Amniotic epithelial cell (primary cell): ENCODE data around the gene ARTN.
A peak's percentile ranks its signal among the peaks of the same experiment; 100 is the strongest.

Experiments used
- DNase-seq: peaks from one replicate; pipeline ENCODE4 v3.0.0-alpha.2; 2010; ENCODE audit warnings: low read depth

Gene ARTN

DNA sequence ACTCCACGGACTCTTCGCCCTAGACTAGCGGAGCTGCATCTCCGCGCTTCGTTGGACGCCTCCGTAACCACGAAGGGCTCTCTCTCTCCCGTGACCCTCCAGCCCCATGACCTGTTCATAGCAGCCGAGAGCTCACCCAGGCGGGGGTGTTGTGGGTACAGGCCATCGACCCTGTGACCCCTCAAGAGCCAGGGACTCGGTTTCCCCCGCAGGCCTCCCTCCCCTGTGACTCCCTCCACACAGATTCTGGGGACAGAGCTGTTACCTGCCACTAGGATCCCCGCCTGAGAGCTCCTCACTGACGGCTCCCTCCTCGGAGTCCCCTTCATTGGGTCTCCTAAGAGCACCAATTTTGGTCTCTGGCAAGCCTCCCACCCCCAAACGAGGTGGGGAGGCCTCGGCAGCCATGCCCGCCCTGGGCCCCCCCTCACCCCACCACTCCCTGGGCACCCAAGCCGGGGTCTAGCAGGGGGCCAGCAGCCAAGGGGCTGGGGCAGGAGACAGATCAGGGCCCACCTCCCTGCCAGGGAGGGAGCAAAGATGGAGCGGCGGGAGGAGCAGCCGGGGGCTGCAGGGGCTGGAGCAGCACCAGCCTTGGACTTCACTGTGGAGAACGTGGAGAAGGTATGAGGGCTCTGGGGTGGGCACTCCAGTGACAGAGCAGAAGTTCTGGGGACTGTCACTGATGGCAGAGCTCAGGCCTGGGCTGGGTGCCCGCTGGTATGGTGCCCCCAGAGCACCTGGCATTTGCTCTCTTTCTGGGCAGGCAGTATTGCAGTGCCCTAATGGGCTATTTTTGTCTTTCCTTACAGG, 13.7 kb downstream of the ARTN start:
- no peak for DNase-seq

DNA sequence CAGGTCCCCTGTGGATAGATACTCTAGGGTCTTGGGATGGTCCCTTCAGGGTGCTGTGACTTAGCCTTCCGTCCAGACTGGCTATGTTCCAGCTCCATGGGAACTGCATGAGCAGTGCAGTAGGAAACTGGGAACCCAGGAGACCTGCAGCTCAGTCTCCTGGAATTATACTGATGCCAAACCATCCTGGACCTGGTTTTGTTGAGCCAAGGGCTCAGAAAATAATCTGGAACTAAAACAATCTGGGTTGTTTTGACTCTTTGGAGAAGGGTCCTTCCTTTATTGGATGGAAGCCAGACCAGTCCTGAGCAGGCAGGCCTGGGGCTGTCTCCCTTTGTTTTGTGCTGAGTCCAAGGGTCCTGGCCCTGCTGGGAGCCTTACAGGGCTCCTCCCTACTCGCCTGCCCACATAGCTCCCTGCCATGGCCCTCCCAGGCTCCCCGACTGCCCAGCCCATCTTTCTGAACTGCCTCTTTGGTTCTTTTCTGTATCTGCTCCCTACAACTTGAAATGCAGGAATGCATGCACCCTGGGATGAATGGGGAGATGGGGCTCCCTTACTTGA, 14.4 kb downstream of the ARTN start:
- no peak for DNase-seq

DNA sequence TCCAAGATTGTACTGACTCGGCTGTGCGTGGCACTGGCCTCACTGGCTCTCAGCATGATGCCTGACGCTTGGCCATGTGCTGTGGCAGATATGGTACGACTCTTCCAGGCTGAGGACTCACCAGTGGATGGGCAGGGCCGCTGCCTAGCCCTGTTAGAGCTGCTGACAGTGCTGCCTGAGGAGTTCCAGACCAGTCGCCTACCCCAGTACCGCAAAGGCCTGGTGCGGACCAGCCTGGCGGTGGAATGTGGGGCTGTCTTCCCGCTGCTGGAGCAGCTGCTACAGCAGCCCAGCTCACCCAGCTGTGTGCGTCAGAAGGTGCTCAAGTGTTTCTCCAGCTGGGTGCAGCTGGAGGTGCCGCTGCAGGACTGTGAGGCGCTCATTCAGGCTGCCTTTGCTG, 16.1 kb downstream of the ARTN start:
- peak; percentile 44 for DNase-seq

DNA sequence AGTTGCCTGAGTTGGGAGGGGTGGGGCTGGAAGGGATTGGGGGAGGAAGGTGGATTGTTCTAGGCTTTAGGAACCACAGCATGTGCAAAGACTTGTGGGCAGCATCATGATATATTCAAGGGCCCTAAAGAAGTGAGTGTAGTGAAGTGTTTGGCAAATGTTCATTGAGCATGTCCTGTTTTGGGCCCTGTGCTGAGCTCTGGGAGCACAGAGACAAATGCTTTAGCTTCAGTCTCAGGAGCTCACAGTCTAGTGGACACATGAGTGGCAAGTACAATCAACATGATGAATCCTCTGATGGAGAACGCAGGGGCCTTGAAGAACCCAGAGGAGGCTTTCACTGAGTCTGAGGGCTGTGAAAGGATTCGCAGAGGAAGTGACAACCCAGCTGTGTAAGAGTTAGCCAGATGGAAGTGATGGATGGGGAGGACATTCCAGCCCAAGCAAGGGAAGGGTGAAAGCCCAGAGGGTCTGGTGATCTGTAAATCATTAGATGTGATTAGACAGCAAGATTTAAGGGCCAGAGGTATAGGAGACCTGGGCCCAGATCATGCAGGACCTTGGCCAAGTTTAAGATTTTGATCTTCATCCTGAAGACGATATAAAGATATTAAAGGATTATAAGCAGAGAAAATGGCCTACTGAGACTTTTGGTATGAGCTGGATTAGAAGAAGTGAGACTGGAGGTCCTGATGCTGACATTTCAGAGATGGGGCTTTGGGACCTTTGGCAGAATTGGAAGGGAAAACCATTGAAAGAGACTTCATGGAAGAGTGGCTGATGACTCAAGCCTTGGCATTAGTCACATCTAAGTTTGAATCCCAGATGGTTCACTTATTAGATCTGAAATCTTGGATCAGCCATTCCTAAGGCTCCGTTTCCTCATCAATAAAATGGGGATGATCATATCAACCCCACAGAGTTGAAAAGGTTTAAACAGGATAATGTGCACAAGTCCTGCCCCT, 17.7 kb downstream of the ARTN start:
- no peak for DNase-seq

DNA sequence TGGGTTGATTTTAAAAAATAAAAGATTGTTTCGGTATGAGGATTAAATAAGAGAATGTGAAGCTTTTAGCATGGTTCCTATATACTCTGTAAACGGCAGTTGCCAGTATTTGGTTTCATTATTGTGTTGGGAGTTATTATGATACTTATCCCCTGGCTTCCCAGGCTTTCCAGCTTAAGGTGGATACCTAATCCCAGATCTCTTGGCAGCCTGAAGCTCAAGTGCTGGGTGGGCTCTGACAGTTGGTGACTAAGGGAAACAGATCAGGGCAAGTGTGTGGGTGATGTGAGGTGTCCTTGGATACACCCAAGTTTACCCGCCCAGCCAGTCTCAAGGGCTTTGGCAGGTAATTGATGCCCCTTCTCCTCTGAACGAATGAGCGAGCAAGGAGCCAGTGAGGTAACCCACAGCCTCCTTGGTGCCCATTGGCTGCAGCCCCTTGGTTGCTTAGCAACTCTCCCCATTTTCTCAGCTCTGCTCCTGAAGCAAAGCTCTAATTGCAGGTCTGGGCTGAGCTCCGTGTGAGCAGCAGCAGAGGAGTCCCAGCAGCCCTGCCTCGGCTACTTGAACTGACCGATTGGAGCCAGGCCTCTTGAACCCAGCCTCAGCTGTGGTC, 19.2 kb downstream of the ARTN start:
- no peak for DNase-seq

DNA sequence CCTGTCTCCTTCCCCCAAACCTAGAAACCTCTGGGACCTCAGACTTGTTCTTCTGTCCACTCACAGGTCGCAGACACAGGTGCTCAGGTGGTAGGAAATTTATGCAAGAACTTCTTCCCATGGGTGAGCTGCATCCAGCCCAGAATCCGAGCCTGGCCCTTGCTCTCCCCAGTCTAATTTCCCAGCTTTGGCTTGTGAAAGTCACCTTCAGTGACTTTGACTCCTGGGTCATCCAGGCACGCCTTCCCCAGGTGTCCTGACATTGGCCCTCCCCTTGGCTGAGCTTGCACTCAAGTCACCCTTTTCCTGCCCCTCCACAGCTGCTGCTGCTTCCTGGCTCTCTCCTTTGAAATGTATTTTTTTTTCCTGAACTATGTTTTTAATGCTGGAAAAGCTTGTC, 19.8 kb downstream of the ARTN start:
- DNase-seq, result no peak

DNA sequence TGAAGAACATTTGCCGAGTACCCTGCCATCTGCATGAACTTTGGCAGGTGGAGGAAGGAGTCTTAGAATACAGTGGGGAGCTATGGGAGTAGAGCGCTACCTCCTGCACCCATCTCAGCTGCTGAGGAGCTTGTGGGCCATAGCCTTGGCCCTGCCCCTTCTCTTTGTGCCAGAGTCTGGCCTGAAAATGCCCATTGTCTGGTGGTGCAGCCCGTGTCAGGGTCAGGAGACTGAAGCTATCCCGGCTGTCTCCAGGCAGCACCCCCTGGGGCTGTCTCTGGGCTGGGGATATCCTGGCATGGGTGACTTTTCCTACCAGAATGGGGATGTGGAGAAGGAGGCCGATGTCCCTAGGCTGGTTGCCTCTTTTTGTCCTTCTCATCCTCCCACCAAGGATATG, 20.4 kb downstream of the ARTN start:
- no peak for DNase-seq

DNA sequence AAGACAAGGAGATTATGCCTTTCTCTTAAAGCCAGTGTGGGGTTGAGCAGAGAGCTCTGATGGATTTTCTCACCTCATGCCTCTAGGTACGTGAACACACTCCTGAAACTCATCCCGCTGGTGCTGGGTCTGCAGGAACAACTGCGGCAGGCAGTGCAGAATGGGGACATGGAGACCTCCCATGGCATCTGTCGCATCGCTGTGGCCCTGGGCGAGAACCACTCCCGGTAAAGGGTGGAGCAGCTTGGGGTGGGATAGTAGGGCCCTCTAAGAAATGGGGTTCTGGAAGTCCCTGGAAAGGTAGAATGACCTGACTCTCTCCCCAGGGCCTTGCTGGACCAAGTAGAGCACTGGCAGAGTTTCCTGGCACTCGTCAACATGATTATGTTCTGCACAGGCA, 22.6 kb downstream of the ARTN start:
- DNase-seq, result no peak

DNA sequence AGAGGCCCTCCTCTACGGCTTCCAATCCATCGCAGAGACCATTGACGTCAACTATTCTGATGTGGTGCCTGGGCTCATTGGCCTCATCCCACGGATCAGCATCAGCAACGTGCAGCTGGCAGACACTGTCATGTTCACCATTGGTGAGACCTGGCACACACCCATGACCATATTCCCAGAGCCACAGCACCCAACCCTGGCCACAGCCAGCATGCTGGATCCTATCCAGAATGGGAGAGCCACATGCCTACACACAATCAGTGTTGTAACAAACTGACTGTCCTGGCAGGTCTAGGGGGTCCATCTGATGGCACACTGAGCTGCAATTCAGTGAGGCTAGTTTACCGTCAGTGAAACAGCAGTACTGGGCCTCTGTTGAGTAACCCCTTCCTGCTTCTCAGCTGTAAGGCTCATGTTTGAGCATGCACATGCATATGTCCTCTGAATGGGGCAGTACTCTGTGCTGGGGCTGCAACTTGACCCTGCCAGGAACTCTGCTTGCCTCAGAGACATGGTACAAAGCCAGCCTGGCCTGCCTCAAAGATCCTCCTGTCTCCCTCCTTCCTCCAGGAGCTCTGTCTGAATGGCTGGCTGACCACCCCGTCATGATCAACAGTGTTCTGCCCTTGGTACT, 23.9 kb downstream of the ARTN start:
- no peak for DNase-seq

DNA sequence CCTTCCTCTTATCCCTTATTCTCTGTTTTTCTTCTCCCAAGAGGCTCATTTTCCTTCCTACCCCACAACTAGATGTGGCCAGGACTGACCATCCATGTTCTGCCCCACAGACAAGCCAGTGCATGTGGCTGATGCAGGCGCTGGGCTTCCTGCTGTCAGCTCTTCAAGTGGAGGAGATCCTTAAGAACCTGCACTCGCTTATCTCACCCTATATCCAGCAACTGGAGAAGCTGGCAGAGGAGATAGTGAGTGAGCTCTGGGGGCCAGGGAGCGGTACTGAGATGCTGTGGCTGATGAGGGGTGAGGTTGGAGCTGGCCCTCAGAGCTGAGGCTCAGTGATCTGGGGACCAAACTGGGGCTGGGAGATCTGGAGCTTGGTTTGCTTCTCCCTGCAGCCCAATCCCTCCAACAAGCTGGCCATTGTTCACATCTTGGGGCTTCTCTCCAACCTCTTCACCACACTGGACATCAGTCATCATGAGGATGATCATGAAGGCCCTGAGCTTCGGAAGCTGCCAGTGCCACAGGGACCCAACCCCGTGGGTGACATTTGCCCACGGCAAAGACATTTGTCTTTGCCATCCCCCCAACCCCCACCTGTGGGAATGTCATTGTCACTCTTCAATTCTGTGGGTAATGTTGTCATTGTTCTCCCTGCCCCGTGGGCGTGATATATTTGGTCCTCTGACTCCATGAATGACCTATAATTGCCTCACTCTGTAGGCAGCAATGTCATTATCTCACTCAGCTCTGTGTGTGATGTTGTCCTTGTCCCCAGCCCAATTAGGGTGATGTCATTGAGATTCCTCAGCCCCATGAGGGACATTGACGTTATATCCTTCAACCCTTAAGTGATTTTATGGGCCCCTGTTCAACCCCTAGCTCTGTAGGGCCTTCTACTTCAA, 25.0 kb downstream of the ARTN start:
- DNase-seq, result no peak

DNA sequence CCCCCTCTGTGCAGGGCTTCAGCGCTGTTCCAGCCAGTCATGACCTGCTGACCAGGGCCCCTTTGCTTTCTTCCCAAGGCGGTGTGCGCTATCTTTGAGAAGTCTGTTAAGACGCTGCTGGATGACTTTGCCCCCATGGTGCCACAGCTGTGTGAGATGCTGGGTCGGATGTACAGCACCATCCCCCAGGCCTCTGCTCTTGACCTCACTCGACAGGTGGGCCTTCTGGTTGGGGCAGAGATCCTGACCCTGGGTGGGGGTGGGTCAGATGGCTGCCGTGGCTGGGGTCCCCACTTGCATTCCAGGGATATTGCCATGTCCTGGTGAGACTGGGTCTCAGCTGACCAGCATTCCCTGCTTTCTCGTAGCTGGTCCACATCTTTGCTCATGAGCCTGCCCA, 27.2 kb downstream of the ARTN start:
- no peak for DNase-seq

DNA sequence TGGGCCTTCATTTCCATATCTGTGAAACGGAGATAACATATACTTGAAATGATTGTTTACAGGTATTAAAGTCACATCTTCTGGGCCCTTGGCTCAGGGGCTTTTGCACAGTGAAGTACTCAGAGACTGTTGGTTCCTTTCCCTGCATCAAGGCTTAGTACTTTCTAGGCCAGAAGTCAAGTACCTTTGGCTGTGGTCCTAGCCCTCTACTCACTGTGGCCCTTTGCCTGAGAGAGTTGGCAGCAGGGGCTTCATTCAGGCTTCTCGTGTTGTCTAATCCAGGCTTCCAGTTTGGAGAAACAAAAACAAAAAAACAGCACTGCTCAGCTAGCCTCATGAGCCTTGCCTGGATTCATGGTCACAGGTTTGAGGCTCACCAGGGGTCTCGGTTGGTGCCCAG, 28.1 kb downstream of the ARTN start:
- DNase-seq, result no peak

DNA sequence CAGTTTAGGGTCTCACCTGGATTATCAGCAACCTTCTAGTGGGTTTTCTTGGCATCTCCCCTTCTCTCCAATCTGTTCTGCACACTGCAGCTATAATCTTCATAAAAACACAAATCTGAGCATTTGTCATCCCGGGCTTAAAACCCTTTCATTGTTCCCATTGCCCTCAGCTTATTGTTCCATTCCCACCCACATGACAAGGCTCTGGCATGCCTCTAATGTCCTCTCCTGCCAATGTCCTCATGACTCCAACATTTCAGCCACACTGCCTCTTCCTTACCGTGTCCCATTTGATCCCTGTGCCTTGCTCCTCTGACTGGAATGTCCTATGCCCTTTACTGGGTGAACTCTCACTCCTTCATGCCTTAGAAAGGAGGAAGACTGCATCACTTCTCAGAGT, 28.7 kb downstream of the ARTN start:
- no peak for DNase-seq

DNA sequence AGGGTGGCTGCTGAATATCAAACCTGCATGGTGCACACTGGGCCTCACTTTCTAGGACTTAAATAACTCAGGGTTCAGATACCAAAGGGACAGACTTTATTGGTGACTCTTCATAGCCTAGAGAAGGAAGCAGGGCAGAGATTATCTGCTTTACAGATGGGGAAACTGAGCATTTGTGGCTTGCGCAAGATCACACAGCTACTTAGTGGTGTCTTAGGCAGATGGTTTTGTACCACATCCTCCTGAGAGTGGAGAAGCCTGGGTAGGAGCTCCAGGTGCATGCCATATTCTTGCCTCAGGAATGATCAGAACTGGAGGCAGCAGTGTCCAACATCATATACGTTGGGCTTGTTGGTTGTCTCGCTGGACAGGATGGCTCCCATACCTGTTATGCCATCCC, 29.4 kb downstream of the ARTN start:
- DNase-seq, result no peak

DNA sequence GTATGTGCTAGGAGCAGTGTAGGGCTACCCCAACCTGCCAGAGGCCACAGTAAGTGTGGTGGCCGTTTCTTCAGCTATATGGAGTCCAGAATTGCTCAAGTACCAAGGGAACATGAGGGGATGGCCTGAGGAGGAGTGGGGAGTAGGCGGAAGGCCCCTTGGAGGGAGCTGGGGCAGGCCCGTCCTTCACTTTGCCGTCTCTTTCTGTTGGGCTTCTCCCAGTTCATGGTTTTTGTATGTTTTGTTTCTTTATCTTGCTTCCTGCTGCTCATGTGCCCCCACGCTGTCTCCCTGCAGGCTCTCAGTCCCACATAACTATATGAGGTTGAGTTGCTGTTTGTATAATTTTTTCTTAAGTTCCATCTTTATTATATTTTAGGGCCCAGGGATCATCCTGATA, 30.3 kb downstream of the ARTN start:
- no peak for DNase-seq

DNA sequence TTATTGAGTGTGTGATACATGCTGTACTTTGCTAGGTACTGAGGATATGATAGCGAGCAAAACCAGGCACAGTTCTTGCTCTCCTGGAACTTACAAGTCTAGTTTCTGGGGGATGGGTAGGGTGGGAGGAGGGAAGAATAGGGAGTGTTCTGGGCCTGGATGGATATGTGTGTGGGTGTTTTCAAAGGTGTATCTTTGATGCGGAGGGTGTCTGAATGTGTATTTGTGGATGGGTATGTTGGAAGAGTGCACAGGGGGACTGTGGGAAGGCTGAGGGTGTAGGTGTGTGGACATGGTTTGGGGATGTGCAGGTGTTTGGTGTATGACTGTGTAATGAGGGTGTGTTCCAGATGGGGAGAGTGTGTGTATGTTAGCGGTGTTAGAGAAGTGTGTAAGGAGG, 31.7 kb downstream of the ARTN start:
- DNase-seq, result no peak

DNA sequence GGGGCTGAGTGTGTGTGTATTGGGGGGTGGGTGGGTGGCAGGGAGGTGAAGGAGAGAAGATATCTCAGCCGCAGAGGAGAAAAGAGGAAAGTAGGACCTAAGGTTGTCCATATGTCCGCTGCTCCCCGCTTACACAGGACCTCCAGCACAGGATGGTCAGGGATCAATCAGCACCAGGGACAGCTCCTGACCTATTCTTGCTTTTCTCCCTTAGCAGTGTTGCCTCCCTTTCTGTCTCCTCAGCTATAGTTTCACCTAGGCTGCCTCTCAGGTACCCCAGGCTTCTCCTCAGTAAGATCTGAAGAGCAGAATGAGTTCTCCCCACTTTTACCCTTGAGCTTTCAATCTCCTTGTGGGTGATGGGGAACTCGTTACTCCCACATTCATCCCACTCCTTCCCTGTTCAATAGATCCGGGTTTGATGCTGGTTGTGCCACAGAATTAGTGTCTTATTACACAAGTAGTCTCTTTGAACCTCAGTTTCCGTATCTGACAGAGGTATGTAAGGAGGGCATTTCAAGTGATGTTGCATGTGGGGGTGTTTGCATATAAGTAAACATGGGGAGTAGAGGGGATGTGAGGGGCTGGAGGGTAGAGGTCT, 34.8 kb downstream of the ARTN start:
- DNase-seq, result peak; percentile 53

DNA sequence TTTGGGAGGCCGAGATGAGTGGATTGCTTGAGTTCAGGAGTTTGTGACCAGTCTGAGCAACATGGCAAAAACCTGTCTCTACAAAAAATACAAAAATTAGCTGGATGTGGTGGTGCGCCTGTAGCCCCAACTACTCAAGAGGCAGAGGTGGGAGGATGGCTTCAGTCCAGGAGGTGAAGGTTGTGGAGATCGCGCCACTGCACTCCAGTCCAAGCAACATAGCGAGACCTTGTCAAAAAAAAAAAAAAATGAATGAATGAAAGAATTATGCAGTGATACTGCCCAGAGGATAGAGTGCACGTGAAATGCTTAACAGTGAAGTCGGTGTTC, 35.8 kb downstream of the ARTN start:
- DNase-seq, result no peak

DNA sequence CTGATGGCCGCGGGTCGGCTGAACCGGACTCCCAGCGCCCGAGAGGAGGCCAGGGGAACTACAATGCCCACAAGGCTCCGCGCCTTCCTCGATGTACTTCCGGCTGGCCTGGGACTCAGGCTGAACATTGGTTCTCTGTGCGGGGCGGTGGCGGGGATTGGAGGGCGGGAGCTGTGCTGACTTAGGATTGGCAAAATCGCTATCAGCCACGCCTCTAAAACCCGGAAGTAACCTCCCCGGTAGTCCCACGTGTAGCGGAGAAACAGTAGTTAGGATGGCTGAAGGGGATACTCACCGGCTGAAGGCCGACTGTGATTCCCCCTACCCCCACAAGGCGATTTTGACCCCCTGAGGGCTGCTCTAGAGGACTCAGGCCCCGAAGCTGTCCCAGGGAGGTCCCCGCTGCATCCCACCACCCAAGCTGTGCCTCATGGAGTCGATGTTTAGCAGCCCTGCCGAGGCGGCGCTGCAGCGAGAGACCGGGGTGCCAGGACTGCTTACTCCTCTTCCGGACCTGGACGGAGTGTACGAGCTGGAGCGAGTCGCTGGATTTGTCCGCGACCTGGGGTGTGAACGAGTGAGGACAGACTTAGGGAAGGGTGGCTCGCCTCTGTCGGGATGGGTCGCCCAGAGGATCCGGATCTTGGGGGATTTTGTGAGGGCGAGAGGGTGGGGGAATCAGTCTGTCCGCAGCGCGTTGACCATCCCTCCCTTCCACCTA, 36.3 kb downstream of the ARTN start, which contains the start of gene DPH2:
DPH2 (plus strand) TSS at position 265 of the 721 bp plus-strand sequence; CDS start at position 431, 166 bp downstream.
- peak; percentile 97 for DNase-seq

DNA sequence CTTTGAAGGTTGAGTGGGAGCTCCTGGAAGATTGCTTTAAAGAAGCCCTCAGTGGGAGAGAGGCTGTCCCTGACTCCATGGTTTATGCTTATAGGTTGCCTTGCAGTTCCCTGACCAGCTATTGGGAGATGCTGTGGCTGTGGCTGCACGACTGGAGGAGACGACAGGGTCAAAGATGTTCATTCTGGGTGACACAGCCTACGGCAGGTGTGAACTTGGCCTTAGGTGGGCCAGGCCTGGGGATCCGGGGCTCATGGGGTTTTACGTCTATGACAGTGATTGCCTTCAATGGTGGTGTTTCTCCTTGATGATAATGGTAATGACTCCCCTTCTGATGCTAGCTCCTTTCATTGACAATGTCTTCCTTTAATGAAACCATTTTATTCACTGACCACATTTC, 36.9 kb downstream of the ARTN start:
- DNase-seq, result no peak
